HFFc6 (cell line): Measurements from ENCODE around the gene FIBCD1. TPM values are rescaled to one million over a fixed set of nuclear protein-coding genes. Genes with fewer than 3 reads are reported as not detected.

Experiments
- DNase-seq: peaks from one replicate; pipeline ENCODE4 v3.0.0-alpha.2; 2018
- H3K27ac Mint-ChIP-seq: 2 replicates; pipeline ENCODE4 v1.8.0; 2020; ENCODE audit warnings: mild to moderate bottlenecking, mixed read lengths
- H3K27me3 Mint-ChIP-seq: 2 replicates; pipeline ENCODE4 v1.8.0; 2021; ENCODE audit warnings: mild to moderate bottlenecking, moderate library complexity, mixed read lengths; ENCODE audit not compliant: insufficient read depth
- H3K36me3 Mint-ChIP-seq: 2 replicates; pipeline ENCODE4 v1.8.0; 2021; ENCODE audit warnings: low read depth, mixed read lengths
- H3K4me1 Mint-ChIP-seq: 2 replicates; pipeline ENCODE4 v1.8.0; 2020; ENCODE audit warnings: low read depth, mixed read lengths
- H3K4me3 Mint-ChIP-seq: 2 replicates; pipeline ENCODE4 v1.8.0; 2020; ENCODE audit warnings: mild to moderate bottlenecking, moderate library complexity, mixed read lengths
- H3K9me3 Mint-ChIP-seq: 2 replicates; pipeline ENCODE4 v1.8.0; 2020; ENCODE audit warnings: mild to moderate bottlenecking, mixed read lengths
- total RNA-seq, 6 experiments: library from RNA; stranded (reverse); fragmentation: NEBNext Ultra II Directional; extraction: Animal tissue kit (Norgen Biotek cat#: 25700); gene quantifications; 2 replicates in 1 of 6; 3 replicates in 5 of 6; pipeline ENCODE4 v1.2.3, GENCODE V29; 2021
- TF ChIP-seq, protein P1 (sequence below): fragments of 200-600 bp; sonication (generic); IDR thresholded peaks from 2 replicates; pipeline ENCODE4 v1.5.0; 2021; ENCODE audit warnings: antibody characterized with exemption, mild to moderate bottlenecking

FIBCD1 gene
- total RNA-seq, 6 experiments from 2014 or later = 1.5 to 9.0 (median 8.0) TPM

DNA sequence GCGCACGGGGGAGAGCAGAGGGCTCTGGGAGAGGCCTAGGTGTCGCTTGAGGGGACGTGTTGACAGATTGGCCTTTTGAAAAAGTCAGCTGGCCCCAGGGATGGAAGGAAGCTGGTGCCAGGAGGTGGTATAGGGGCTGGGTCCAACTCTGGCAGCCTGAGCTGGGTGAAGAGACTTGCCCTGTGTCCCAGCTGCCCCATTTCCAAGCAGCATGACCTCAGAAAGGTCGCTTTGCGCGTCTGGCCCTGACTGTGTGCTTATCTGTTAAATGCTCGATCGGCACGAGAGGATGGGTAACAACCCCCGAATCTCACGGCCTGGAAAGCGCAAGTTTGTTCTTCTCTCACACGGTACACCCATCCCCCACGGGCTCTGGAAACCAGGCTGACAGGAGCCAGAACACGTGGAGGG is 38.8 kb upstream of the FIBCD1 start:
- DNase-seq = no peak
- H3K9me3 Mint-ChIP-seq = no peaks in the 10 kb centered on the region
- TF ChIP-seq, protein P1, sequence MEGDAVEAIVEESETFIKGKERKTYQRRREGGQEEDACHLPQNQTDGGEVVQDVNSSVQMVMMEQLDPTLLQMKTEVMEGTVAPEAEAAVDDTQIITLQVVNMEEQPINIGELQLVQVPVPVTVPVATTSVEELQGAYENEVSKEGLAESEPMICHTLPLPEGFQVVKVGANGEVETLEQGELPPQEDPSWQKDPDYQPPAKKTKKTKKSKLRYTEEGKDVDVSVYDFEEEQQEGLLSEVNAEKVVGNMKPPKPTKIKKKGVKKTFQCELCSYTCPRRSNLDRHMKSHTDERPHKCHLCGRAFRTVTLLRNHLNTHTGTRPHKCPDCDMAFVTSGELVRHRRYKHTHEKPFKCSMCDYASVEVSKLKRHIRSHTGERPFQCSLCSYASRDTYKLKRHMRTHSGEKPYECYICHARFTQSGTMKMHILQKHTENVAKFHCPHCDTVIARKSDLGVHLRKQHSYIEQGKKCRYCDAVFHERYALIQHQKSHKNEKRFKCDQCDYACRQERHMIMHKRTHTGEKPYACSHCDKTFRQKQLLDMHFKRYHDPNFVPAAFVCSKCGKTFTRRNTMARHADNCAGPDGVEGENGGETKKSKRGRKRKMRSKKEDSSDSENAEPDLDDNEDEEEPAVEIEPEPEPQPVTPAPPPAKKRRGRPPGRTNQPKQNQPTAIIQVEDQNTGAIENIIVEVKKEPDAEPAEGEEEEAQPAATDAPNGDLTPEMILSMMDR = no peak
- H3K27me3 Mint-ChIP-seq = peaks cover 48% of the 10 kb centered on the region
- no peak overlapping the region for H3K4me3 Mint-ChIP-seq
- H3K36me3 Mint-ChIP-seq = no peaks in the 10 kb centered on the region
- no peak overlapping the region for H3K27ac Mint-ChIP-seq
- no peaks in the 10 kb centered on the region for H3K4me1 Mint-ChIP-seq

DNA sequence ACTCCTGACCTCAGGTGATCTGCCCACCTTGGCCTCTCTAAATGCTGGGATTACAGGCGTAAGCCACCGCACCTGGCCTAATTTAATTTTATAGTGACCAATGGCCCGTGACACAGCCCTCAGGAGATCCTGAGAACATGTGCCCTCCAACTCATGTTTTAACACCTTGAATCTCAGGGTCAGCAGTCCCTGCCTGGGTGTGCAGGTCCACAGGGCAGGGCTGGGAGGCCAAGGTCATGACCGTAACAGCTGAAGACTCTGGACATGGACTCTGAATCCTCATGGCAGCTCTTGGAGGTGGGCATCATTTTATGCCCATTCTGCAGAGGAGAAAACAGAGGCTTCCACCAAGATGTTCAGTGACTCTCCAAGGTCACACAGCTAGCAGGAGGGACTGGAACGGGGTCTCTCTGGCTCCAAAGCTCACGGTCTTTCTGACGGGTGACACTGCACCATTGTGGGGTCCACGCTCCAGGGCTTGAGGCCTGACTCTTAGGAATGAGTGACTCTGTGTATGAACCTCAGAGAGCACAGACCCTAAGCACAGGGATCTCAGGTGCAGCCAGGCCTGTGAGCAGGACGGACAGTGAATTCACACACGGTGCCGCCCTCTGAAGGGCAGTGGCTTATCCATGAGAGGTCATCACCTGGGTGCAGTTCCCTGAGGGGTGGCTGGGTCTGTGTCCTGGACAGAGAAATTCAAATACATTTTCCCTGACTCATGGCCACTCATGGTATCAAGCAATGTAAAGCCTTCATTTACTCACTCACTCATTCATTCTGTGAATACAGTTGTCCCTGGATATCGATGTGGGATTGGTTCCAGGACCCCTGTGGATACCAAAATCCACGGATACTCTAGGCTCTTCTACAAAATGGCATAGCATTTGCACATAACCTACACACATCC is 37.1 kb upstream of the FIBCD1 start:
- Mint-ChIP-seq H3K27ac (no peak overlapping the region), H3K27me3 (peaks cover 45% of the 10 kb centered on the region), H3K4me1 (no peaks in the 10 kb centered on the region), H3K36me3 (no peaks in the 10 kb centered on the region), H3K9me3 (no peaks in the 10 kb centered on the region), H3K4me3 (no peak overlapping the region)
- TF ChIP-seq, protein P1 = no peak
- DNase-seq = no peak

DNA sequence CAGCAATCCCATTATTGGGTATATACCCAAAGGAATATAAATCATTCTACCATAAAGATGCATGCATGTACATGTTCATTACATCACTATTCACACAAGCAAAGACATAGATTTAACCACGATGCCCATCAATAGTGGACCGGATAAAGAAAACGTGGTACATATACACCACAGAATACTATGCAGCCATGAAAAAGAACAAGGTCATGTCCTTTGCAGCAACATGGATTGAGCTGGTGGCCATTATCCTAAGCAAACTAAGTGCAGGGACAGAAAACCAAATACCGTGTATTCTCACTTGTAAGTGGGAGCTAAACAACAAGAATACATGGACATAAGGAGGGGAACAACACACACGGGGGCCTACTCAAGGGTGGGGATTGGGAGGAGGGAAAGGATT is 36.1 kb upstream of the FIBCD1 start:
- DNase-seq = no peak
- H3K9me3 Mint-ChIP-seq = no peaks in the 10 kb centered on the region
- H3K36me3 Mint-ChIP-seq = no peaks in the 10 kb centered on the region
- no peak overlapping the region for H3K27ac Mint-ChIP-seq
- H3K27me3 Mint-ChIP-seq = peaks cover 40% of the 10 kb centered on the region
- no peak overlapping the region for H3K4me3 Mint-ChIP-seq
- H3K4me1 Mint-ChIP-seq = no peaks in the 10 kb centered on the region
- TF ChIP-seq, protein P1 = no peak

DNA sequence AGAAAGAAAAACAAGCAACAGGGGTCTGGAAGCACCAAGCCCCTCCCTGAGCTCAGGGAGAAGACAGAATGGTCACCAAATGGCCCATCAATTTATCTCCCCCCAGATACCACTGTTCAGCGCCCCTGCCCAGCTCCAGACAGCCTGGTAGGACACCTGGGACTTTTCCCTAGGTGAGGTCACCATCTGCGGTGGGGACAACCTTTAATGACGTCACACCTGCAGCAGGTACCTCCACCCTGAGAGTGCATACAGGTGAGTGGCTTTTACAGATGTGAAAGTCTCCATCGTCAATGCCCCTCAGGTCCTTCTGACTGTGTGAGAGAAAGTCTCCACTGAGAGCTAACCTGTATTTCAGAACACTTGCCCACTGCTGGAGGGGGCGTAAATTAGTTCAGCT is 35.6 kb upstream of the FIBCD1 start:
- TF ChIP-seq, protein P1 = no peak
- Mint-ChIP-seq H3K4me1 (no peaks in the 10 kb centered on the region), H3K4me3 (no peak overlapping the region), H3K9me3 (no peaks in the 10 kb centered on the region), H3K27ac (no peak overlapping the region), H3K36me3 (no peaks in the 10 kb centered on the region), H3K27me3 (peaks cover 35% of the 10 kb centered on the region)
- DNase-seq = no peak

DNA sequence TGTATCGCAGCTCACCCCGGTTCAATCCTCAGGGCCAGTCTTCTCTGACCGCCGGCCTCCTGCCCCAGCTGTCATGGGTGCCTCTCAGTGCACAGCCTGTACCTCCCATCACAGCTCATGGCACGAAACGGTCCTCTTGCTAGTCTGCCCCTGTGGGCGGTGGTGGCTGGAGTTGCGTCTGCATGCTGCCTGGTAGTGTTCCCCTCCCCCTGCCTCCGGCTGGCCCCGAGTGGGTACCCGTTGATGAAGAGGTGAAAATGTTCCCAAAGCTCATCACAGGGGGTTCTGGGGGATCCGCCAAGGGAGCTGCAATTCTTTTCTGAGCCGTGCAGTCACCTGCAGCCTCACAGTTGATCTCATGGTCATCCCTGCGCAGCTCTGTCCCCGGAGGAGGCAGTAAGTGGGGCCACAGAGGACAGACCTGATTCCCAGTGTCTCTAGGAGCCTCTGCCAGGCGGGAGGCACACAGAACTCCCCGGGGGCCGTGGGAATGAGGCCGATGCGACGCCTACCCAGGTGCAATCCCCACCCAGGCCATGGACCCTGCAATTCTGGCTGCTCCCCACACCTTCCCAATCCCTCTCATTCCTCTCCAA is 34.7 kb upstream of the FIBCD1 start:
- no peak overlapping the region for H3K4me3 Mint-ChIP-seq
- H3K27ac Mint-ChIP-seq = no peak overlapping the region
- H3K9me3 Mint-ChIP-seq = no peaks in the 10 kb centered on the region
- no peaks in the 10 kb centered on the region for H3K4me1 Mint-ChIP-seq
- DNase-seq = no peak
- peaks cover 31% of the 10 kb centered on the region for H3K27me3 Mint-ChIP-seq
- TF ChIP-seq, protein P1 = no peak
- H3K36me3 Mint-ChIP-seq = no peaks in the 10 kb centered on the region
